Thyroid gland (tissue), 4 donors: ENCODE measurements around the gene FFAR4. TPM values are rescaled to one million over a fixed set of nuclear protein-coding genes. Genes with fewer than 3 reads are reported as not detected.

ENCODE experiments used
- DNase-seq, 2 donors: peaks; one replicate each; pipeline ENCODE4 v3.0.0-alpha.2; 2019
- H3K27ac ChIP-seq, 3 donors: fragments of 200-600 bp; sonication (generic); 1 replicate in 2 of 3; 2 replicates in 1 of 3; pipeline ENCODE4 v1.5.1; 2016 to 2019; ENCODE audit warnings: mild to moderate bottlenecking in 1 of 3, moderate library complexity in 1 of 3
- H3K27me3 ChIP-seq: fragments of 200-600 bp; sonication (generic); one replicate; pipeline ENCODE4 v1.5.1; 2019
- H3K36me3 ChIP-seq, 2 donors: fragments of 200-600 bp; sonication (generic); one replicate each; pipeline ENCODE4 v1.5.1; 2016 to 2019
- H3K4me1 ChIP-seq, 2 donors: fragments of 200-600 bp; sonication (generic); one replicate each; pipeline ENCODE4 v1.5.1; 2017 to 2019
- H3K4me3 ChIP-seq, 3 donors: fragments of 200-600 bp; sonication (generic); replicated peaks in 1 of 3; 1 replicate in 2 of 3; 2 replicates in 1 of 3; pipeline ENCODE4 v1.5.1; 2016; ENCODE audit warnings: mild to moderate bottlenecking in 1 of 3
- H3K9me3 ChIP-seq: fragments of 200-600 bp; sonication (generic); one replicate; pipeline ENCODE4 v1.5.1; 2017
- CTCF ChIP-seq, 6 experiments: fragments of 200-600 bp in 3 of 6; fragments of 450-650 bp in 3 of 6; sonication (generic) in 3 of 6; IDR thresholded peaks; one replicate each; pipeline ENCODE4 v1.5.1; 2016 to 2019; ENCODE audit warnings: antibody characterized with exemption in 6 of 6, mild to moderate bottlenecking in 2 of 6, inconsistent platforms in 1 of 6, moderate library complexity in 1 of 6
- POLR2A ChIP-seq, 2 donors: fragments of 450-650 bp; IDR thresholded peaks; one replicate each; pipeline ENCODE4 v1.6.1; 2017; ENCODE audit warnings: antibody characterized with exemption in 2 of 2, mild to moderate bottlenecking in 2 of 2, moderate library complexity in 1 of 2
- WGBS, 2 donors: methylation state at CpG; one replicate each; pipeline ENCODE4 v1.1.5; 2017; 5-methylcytosine and 5-hydroxymethylcytosine counted together
- intact Hi-C: fragments of 100-400 bp; cut with DNase I; formaldehyde crosslinking; loops from one replicate; pipeline ENCODE4 v1.15.1; 2023
- total RNA-seq, 4 donors: library from RNA; depleted of rRNA; stranded (reverse); fragments of >200 nt; gene quantifications; one replicate each; pipeline ENCODE4 v1.2.3, GENCODE V29; 2016

FFAR4 gene
- total RNA-seq, 4 donors from 2014 or later = 0.15 to 0.78 (median 0.40) TPM; not detected in 1

- H3K27ac ChIP-seq = no peak overlapping the region
- WGBS, 2 donors = 76 to 82% methylated on average over 3 of the region's 3 CpGs
- no peak for DNase-seq
- no peaks in the 10 kb centered on the region for H3K4me1 ChIP-seq
- H3K27me3 ChIP-seq = no peaks in the 10 kb centered on the region
- intact Hi-C loops = no loop called here
- no peaks in the 10 kb centered on the region for H3K36me3 ChIP-seq
- no peak overlapping the region for H3K4me3 ChIP-seq
- H3K9me3 ChIP-seq = no peaks in the 10 kb centered on the region
- TF ChIP-seq POLR2A (IDR thresholded peaks at IDR 0.05) = no peak
- TF ChIP-seq CTCF (IDR thresholded peaks at IDR 0.05) = no peak
These were observed 10.4 kb downstream of the FFAR4 start for GRCh38 chr10:93576888-93577287.

GRCh38 chr10:93577565-93577964 lies 11.1 kb downstream of the FFAR4 start:
- H3K4me1 ChIP-seq = no peaks in the 10 kb centered on the region
- H3K9me3 ChIP-seq = no peaks in the 10 kb centered on the region

GRCh38 chr10:93579089-93579488 lies 12.6 kb downstream of the FFAR4 start:
- H3K4me3 ChIP-seq = no peak overlapping the region
- no peaks in the 10 kb centered on the region for H3K36me3 ChIP-seq
- TF ChIP-seq POLR2A (IDR thresholded peaks at IDR 0.05) = no peak
- no peak for TF ChIP-seq CTCF (IDR thresholded peaks at IDR 0.05)
- no peak for DNase-seq
- no peak overlapping the region for H3K27ac ChIP-seq
- H3K27me3 ChIP-seq = no peaks in the 10 kb centered on the region
- no peaks in the 10 kb centered on the region for H3K4me1 ChIP-seq
- H3K9me3 ChIP-seq = no peaks in the 10 kb centered on the region
- 88 to 90% methylated on average over 7 of the region's 7 CpGs for WGBS, 2 donors
- intact Hi-C loops = no loop called here

More at GRCh38 chr10:93577565-93577964, 11.1 kb downstream of the FFAR4 start:
- DNase-seq = no peak
- intact Hi-C loops = no loop called here
- Histone ChIP-seq H3K27ac (no peak overlapping the region), H3K27me3 (no peaks in the 10 kb centered on the region), H3K4me3 (no peak overlapping the region), H3K36me3 (no peaks in the 10 kb centered on the region)
- 88 to 90% methylated on average over 3 of the region's 3 CpGs for WGBS, 2 donors
- TF ChIP-seq POLR2A (IDR thresholded peaks at IDR 0.05) (no peak), CTCF (IDR thresholded peaks at IDR 0.05) (no peak)

- H3K4me3 ChIP-seq = no peak overlapping the region
- 87 to 93% methylated on average over 3 of the region's 3 CpGs for WGBS, 2 donors
- DNase-seq = no peak
- intact Hi-C loops = no loop called here
- H3K36me3 ChIP-seq = no peaks in the 10 kb centered on the region
- TF ChIP-seq POLR2A (IDR thresholded peaks at IDR 0.05) = no peak
- no peak for TF ChIP-seq CTCF (IDR thresholded peaks at IDR 0.05)
- no peaks in the 10 kb centered on the region for H3K9me3 ChIP-seq
- H3K4me1 ChIP-seq = no peaks in the 10 kb centered on the region
- H3K27me3 ChIP-seq = no peaks in the 10 kb centered on the region
- H3K27ac ChIP-seq = no peak overlapping the region
These were observed 13.7 kb downstream of the FFAR4 start for GRCh38 chr10:93579985-93580711.

- no peak for DNase-seq
- intact Hi-C loops = no loop called here
- no peak for TF ChIP-seq CTCF (IDR thresholded peaks at IDR 0.05)
- no peak for TF ChIP-seq POLR2A (IDR thresholded peaks at IDR 0.05)
- no peak overlapping the region for H3K4me3 ChIP-seq
- H3K27me3 ChIP-seq = no peaks in the 10 kb centered on the region
- H3K27ac ChIP-seq = no peak overlapping the region
- H3K36me3 ChIP-seq = no peaks in the 10 kb centered on the region
- no peaks in the 10 kb centered on the region for H3K4me1 ChIP-seq
- WGBS, 2 donors = 33 to 46% methylated on average over 6 of the region's 6 CpGs
- no peaks in the 10 kb centered on the region for H3K9me3 ChIP-seq
These were observed 14.4 kb downstream of the FFAR4 start for GRCh38 chr10:93580828-93581227.
